NCI-H226 (cell line): ENCODE results near the gene LHFPL3.

Source experiments
- DNase-seq: peaks from one replicate; pipeline ENCODE4 v3.0.0-alpha.2; 2015

LHFPL3 gene

GRCh38 chr7:104807671-104808070 is 479.3 kb downstream of the LHFPL3 start:
- no peak for DNase-seq

DNA sequence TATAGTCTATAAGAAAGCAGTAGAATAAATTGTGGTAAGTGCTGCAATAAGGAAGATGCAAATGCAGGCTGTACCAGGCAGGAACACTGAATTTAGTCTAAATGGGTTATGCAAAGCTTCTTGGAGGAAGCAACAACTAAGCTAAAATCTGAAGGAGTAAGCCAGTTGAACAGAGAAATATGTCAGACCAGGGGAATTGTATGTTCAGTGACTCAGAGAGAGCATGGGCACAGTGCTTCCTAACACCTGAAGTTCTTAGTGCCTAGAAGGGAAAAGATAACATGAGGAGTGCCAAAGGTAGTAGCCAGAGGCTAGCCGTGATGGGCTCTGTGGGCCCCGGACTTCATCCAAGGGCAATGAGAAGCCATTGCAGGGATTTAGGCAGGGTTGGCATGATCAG is 481.5 kb downstream of the LHFPL3 start:
- no peak for DNase-seq

DNA sequence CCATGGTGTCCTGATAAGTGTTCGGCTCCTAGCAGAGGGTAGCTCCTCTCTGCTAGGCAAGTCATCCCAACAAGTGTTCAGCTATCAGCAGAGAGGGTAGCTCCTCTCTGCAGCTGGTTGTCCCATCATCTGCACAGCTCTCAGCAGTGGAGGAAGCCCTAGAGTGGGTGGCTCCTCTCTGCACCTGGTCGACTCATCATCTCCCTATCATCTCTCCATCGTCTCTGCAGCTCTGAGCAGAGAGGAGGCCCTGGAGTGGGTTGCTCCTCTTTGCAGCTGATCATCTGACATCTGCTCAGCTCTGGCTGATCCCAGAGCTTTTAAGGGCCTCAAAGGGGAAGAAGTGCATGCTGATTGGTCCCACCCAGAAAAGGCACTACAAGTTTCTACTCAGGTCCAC is 485.7 kb downstream of the LHFPL3 start:
- no peak for DNase-seq

- DNase-seq: no peak
Measured at GRCh38 chr7:104814671-104815400, 486.4 kb downstream of the LHFPL3 start.

DNA sequence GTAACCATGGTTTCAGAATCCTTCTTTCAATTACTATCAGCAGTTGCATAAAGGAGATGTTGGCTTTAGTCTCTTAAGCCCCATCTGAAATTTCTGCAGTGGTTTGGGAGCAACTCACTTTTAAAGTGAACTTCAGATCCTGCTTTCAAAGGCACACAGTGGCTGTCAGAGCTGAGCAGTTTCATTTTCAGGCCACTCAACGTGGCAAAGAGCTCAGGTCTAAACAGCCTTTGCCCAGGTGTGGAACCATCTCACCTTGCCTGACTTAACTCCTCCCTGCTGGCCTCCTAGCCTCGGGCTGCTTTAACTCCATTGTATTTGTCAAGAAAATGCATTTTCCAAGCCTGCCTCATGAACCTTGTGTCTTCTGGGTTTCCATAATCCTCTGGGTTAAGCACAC is 488.1 kb downstream of the LHFPL3 start:
- DNase-seq: no peak

- DNase-seq: no peak
Measured at GRCh38 chr7:104818961-104819880, 490.8 kb downstream of the LHFPL3 start.

GRCh38 chr7:104820836-104821535 is 492.6 kb downstream of the LHFPL3 start:
- no peak for DNase-seq

GRCh38 chr7:104823177-104823576 is 494.8 kb downstream of the LHFPL3 start:
- no peak for DNase-seq

DNA sequence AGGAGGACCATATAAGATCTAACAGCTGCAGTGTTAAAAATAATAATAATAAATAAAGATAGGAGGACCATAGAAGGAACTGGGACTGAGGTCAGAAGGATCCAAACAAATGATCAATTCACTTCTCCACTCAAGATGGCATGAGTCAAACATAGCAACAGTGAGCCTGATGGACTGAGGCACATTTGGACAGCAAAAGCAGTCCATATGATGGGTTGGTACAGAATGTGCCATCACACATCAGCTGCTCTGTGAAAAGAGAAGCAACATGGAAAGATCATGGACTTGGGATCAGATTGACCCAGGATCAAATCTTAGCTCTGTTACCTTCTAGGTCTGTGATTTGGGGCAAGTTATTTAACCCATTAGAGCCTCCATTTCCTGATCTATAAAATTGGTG is 496.7 kb downstream of the LHFPL3 start:
- DNase-seq: no peak

- no peak for DNase-seq
Measured at GRCh38 chr7:104826135-104826534, 497.7 kb downstream of the LHFPL3 start.

DNA sequence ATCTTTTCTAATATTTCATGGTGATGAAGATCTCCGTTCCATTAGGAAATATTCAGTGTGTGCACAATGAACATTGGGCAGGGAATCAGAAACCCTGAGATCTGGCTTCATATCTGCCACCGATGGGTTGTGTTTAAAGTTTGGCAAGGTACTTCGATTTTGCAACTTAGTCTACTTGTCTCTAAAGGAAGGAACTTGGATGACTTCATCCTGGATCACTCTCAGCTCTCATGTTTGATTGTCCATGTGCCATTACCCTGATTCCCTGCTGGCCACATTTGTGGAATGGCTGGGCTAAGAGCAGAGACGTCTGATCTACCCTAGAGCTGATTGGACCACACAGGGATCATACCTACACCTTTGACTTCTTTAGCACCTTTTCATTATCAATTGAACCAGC is 508.6 kb downstream of the LHFPL3 start:
- DNase-seq: no peak

DNA sequence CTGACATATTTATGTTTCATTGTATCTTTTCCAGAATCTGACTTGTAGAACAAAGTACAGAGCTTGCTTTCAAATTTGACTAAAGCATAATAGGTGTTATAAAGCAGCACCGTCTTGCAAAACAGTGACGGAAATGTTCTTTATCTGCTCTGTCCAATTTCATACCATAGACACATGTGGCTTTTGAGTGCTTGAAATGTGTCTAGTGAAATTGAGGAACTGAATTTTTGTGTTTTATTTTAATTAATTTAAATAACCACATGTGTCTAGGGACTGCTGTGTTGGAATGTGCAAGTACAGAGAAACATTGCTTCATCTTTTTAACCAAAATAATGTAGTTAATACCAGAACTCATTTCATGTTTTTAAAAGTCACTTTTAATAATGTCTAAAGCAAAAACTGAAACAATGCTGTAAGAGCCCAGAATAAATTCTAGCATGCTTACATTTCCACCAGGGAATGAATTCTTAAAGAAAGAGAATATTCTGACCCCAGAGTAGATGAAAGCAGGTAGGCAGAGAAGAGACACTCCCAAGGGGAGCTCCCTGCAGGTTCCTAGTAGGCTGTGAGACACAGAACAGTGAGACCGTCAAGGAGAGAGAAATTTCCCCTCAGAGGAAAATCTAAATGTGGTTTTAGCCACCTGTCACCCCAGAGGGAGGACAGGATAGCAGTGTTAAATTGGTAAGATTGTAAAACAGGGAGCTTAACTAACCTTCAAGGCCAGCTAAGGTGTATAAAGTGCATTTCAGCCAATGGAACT is 510.3 kb downstream of the LHFPL3 start:
- no peak for DNase-seq

- DNase-seq: no peak
Measured at GRCh38 chr7:104839842-104840241, 511.4 kb downstream of the LHFPL3 start.

- DNase-seq: no peak
Measured at GRCh38 chr7:104841798-104842197, 513.4 kb downstream of the LHFPL3 start.

GRCh38 chr7:104843198-104843597 is 514.8 kb downstream of the LHFPL3 start:
- no peak for DNase-seq

GRCh38 chr7:104845557-104845956 is 517.2 kb downstream of the LHFPL3 start:
- DNase-seq: no peak

GRCh38 chr7:104846731-104847130 is 518.3 kb downstream of the LHFPL3 start:
- DNase-seq: no peak

DNA sequence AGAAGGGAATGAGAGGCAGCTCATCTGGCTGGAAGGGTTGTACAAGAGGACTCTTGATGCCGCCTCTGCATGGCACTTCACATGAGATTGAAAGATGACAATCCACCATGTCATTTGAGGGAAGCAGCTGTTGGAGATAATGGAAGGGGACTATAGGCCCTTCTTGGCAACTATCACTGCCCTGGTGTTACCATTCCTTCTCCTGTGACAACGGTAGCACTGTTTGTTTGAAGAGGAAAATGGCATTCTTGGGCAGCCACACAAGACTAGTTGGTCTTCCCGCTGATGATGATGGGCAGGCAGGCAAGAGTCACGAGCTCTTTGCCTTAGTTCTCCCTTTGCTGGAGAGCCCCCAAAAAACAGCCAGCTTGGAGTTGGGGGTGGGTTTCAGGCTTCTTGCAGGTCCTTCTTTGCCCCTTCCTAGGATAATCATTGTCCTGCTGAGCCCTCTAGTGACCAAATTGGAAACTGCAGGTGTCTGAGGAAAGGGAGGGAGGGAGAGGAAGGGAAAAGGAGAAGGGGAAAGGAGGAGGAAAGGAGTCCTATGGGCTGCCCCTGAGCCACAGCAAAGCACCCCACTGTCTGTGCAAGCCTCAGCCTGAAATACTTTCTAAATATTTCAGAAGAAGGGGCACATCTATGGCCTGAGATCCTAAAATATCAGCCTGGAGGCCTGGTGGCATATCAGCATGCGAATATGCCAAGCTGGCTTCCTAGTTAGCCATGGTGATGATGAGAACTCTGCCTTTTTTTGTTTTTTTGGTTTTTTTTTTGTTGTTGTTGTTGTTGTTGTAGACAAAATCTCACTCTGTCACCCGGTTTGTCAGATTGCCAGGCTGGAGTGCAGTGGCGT is 520.0 kb downstream of the LHFPL3 start:
- DNase-seq: no peak

- no peak for DNase-seq
Measured at GRCh38 chr7:104850374-104850773, 522.0 kb downstream of the LHFPL3 start.

DNA sequence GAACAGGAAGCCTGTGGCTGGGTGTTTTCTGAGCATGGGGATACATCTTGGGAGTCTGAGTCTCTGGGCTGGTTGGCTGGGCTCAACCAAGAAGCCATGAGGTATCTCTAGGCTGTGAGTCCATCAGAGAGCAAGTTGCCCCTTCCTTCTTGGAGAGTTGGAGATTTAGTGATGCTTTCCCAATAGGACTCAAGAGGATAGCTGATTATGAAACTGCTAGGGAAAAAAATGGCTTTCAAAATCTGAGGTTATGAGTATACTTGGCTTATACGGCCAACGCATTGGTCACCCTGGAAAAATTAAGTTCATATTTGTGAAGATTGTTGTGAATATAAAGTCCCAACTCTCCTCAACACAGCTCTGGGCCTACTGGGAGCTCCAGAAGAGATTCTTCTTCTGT is 522.9 kb downstream of the LHFPL3 start:
- no peak for DNase-seq

DNA sequence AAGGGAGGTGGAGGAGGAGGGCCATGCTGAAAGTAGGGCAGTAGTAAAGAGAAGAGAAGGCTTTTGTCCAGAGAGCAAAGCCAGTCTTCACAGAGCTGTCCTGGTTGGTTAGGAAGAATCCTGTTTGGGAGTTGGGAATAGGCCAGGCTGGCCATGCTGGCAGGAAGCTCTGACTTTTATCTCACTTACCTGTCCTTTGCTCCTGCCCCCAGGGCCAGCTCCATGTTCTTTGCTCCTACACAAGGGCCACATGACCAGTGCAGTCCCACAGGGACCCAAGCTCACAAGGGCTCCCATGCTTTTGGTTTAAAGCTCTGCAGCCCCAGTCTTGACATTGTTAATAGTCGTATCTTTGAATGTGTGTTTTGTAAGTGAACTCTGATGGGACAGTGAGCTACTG is 524.0 kb downstream of the LHFPL3 start:
- no peak for DNase-seq

- DNase-seq: no peak
Measured at GRCh38 chr7:104855861-104856260, 527.5 kb downstream of the LHFPL3 start.
